NT2/D1 (cell line): ENCODE measurements around the gene QRICH1.

Source experiments
- DNase-seq: peaks from one replicate; pipeline ENCODE4 v3.0.0-alpha.2; 2011; ENCODE audit warnings: low read depth, low spot score
- H3K27me3 ChIP-seq: 2 replicates; pipeline ENCODE4 v1.6.0; 2011; ENCODE audit warnings: mild to moderate bottlenecking; ENCODE audit not compliant: insufficient read length, insufficient read depth
- H3K36me3 ChIP-seq: 2 replicates; pipeline ENCODE4 v1.6.1; 2011; ENCODE audit warnings: mild to moderate bottlenecking, low read length, mixed read lengths; ENCODE audit not compliant: insufficient read depth, insufficient read length
- H3K4me1 ChIP-seq: 2 replicates; pipeline ENCODE4 v1.5.1; 2011; ENCODE audit not compliant: insufficient read depth, insufficient read length
- H3K4me3 ChIP-seq: 2 replicates; pipeline ENCODE4 v1.5.1; 2011; ENCODE audit warnings: low read depth; ENCODE audit not compliant: insufficient read length
- H3K9ac ChIP-seq: 2 replicates; pipeline ENCODE4 v1.6.0; 2011; ENCODE audit warnings: low read depth; ENCODE audit not compliant: insufficient read length
- H3K9me3 ChIP-seq: 2 replicates; pipeline ENCODE4 v1.5.1; 2011; ENCODE audit warnings: mild to moderate bottlenecking, low read length; ENCODE audit not compliant: insufficient read depth
- SUZ12 ChIP-seq: IDR thresholded peaks from 2 replicates; pipeline ENCODE4 v1.6.1; 2011; ENCODE audit not compliant: insufficient read length, insufficient read depth; ENCODE audit errors: extremely low read depth
- YY1 ChIP-seq: IDR thresholded peaks from 2 replicates; pipeline ENCODE4 v1.6.1; 2011; ENCODE audit not compliant: insufficient read length, insufficient read depth
- ZNF274 ChIP-seq: IDR thresholded peaks from 2 replicates; pipeline ENCODE4 v1.6.1; 2011; ENCODE audit warnings: mild to moderate bottlenecking, low read depth, low read length

Gene QRICH1

DNA sequence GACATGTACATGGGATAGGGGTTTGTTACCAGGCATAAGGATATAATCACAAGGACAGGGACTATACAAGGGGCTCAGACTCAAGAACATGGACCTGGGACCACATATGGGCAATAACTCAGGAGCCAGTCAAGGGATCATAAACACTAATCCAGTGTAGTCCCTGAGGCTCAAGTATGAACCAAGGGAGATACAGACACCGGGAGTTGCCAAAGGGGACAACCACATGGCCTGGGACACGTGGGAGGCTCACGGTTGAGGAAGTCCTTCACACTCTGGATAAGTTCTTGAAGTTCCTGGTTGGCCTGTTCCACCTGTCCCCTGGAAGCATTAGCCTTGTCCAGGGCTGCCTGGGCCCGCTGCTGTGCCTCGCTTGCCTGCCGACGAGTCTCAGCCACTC is 28.6 kb upstream of the QRICH1 start:
- no peaks in the 10 kb centered on the region for H3K9me3 ChIP-seq
- H3K9ac ChIP-seq = peak overlapping the region; percentile 17
- no peak overlapping the region for H3K4me3 ChIP-seq
- H3K36me3 ChIP-seq = peaks cover 88% of the 10 kb centered on the region
- H3K27me3 ChIP-seq = no peaks in the 10 kb centered on the region
- DNase-seq = no peak
- TF ChIP-seq ZNF274 (no peak), YY1 (no peak), SUZ12 (no peak)
- H3K4me1 ChIP-seq = peaks cover 2% of the 10 kb centered on the region

DNA sequence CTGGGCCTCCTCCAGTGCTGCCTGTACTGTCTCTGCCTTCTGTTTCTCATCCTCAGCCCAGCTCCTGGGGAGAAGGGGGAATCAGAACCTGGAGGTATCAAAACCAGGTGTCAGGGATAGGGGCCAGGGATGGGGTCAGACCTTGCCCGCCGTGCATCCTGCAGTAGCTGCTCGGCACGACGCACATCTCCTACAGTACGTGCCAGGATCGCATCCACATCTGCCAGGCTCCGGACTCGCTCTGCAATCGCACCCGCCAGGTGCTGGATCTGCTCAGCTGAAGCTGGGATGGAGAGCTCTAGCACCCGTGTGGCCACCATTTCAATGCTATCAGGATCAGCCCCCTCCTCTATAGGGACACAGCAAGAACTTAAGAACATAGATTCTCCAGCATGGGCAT is 28.2 kb upstream of the QRICH1 start:
- Histone ChIP-seq H3K9ac (peak overlapping the region; percentile 17), H3K4me3 (no peak overlapping the region), H3K4me1 (peaks cover 2% of the 10 kb centered on the region), H3K27me3 (no peaks in the 10 kb centered on the region), H3K36me3 (peaks cover 89% of the 10 kb centered on the region), H3K9me3 (no peaks in the 10 kb centered on the region)
- no peak for DNase-seq
- TF ChIP-seq YY1 (no peak), SUZ12 (no peak), ZNF274 (no peak)

DNA sequence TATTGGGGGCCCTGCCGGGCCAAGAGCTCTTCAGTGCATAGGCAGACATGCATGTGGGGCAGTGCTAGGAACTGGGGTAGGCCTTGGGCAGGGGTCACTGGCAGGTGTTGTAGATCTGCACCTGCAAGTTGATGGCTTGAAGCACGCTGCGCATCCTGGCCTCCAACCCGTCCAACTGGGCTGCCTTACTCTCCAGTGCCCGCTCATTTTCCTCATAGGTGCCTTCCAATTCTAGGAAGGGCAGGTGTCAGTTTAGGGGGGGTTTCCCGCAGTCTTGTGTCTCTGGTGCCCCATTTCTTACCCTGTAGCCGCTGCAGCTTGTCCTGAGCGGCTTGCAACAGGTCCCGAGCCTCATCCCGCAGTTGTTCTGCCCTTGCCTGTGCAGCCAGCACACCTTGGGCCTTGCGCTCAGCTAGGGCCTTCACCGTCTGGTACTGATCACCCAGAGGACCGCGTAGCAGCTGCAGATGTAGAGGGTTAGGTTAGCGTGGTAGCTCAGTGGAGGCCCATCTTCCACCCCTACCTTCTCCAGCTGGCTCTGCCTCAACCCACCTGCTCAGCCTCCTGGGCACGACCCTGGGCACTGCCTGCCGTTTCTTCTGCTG is 27.4 kb upstream of the QRICH1 start:
- TF ChIP-seq ZNF274 = no peak
- no peak for TF ChIP-seq YY1
- no peak for TF ChIP-seq SUZ12
- DNase-seq = no peak
- H3K9me3 ChIP-seq = no peaks in the 10 kb centered on the region
- peak overlapping the region; percentile 100 for H3K4me3 ChIP-seq
- peak overlapping the region; percentile 100 for H3K9ac ChIP-seq
- H3K4me1 ChIP-seq = peaks cover 2% of the 10 kb centered on the region
- no peaks in the 10 kb centered on the region for H3K27me3 ChIP-seq
- H3K36me3 ChIP-seq = peaks cover 89% of the 10 kb centered on the region

GRCh38 chr3:49120438-49121131 is 26.7 kb upstream of the QRICH1 start, which contains the start of gene USP19:
Gene USP19 (minus strand): TSS chr3:49120823. CDS start chr3:49119145, 1,678 bp downstream.
- Histone ChIP-seq H3K9ac (peak within 1 kb of the TSS; percentile 100), H3K27me3 (no peaks in the 10 kb centered on the region), H3K36me3 (peaks cover 89% of the 10 kb centered on the region), H3K4me3 (peak within 1 kb of the TSS; percentile 100), H3K9me3 (no peaks in the 10 kb centered on the region), H3K4me1 (peaks cover 2% of the 10 kb centered on the region)
- TF ChIP-seq ZNF274 (no peak), SUZ12 (no peak), YY1 (no peak)
- DNase-seq = peak; percentile 95

- no peak for DNase-seq
Observed at GRCh38 chr3:49120096-49120437, 26.2 kb upstream of the QRICH1 start.

DNA sequence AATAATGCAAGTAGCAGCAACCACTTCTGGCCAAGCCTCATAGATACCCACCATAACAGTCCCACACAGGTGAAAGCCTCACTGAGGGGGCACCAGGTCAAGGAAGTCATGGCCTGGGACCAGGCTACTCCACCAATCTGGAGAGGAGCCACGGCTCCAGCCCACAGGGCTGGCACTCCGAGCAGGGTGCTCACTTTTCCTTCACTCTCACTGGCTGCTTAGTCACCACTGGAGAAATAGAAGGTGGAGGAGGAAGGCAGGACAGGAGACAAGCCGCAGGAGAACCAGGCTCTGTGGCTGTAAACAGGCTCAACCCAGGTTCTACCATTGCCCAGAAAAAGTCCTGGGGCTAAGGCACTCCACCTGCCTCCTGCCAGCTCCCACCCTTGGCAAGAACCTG is 25.6 kb upstream of the QRICH1 start:
- TF ChIP-seq SUZ12 (no peak), YY1 (no peak), ZNF274 (no peak)
- peaks cover 90% of the 10 kb centered on the region for H3K36me3 ChIP-seq
- H3K4me3 ChIP-seq = peak overlapping the region; percentile 100
- no peak for DNase-seq
- H3K9ac ChIP-seq = peak overlapping the region; percentile 100
- H3K27me3 ChIP-seq = no peaks in the 10 kb centered on the region
- no peaks in the 10 kb centered on the region for H3K9me3 ChIP-seq
- H3K4me1 ChIP-seq = peaks cover 2% of the 10 kb centered on the region

More at GRCh38 chr3:49120096-49120437, 26.2 kb upstream of the QRICH1 start:
- Histone ChIP-seq H3K9ac (peak overlapping the region; percentile 100), H3K27me3 (no peaks in the 10 kb centered on the region), H3K36me3 (peaks cover 90% of the 10 kb centered on the region), H3K4me3 (peak overlapping the region; percentile 100), H3K4me1 (peaks cover 2% of the 10 kb centered on the region), H3K9me3 (no peaks in the 10 kb centered on the region)
- TF ChIP-seq SUZ12 = no peak
- no peak for TF ChIP-seq ZNF274
- TF ChIP-seq YY1 = no peak

DNA sequence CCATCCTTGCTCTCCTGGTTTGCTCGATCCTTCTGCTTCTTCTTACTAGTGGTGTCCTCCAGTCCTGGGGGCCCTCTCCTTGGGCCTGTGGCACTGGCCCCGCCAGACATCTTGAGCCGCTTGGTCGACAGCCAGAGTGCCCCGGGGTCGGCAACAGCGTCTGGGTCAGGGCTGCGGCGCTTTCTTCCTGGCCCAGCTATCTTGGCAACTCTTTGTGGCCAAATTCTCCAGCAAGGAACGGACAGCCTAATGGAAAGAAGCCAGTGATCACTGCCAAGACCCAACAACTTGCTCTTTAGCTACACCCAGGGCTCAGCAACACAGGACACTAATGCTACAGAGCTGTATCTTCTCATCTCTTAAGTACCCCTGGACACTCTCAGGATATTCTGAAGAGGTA is 25.2 kb upstream of the QRICH1 start:
- Histone ChIP-seq H3K4me1 (peaks cover 2% of the 10 kb centered on the region), H3K27me3 (no peaks in the 10 kb centered on the region), H3K36me3 (peaks cover 90% of the 10 kb centered on the region), H3K9ac (peak overlapping the region; percentile 100), H3K4me3 (no peak overlapping the region), H3K9me3 (no peaks in the 10 kb centered on the region)
- TF ChIP-seq ZNF274 = no peak
- no peak for TF ChIP-seq YY1
- TF ChIP-seq SUZ12 = no peak
- no peak for DNase-seq
